SK-N-SH (cell line): ENCODE data around the gene FXYD7. TPM values are rescaled to one million over a fixed set of nuclear protein-coding genes. Genes with fewer than 3 reads are reported as not detected.

ENCODE experiments used
- CTCF ChIA-PET: fragments of 300-600, 350-600 bp; formaldehyde crosslinking; extraction: SDS; loops from one replicate; lab custom pipeline; 2021; lab: Yijun Ruan, JAX
- POLR2A ChIA-PET: fragments of 350-600 bp; sonication (Branson Sonifier 250); formaldehyde crosslinking; extraction: SDS; loops from one replicate; lab custom pipeline; 2020; ENCODE audit warnings: antibody characterized with exemption, inconsistent platforms; lab: Yijun Ruan, JAX
- DNase-seq: peaks from one replicate; pipeline ENCODE4 v3.0.0; 2012
- H2AFZ ChIP-seq: fragments of 200-600 bp; sonication (generic); 2 replicates; pipeline ENCODE4 v1.8.1; 2016; ENCODE audit warnings: antibody characterized with exemption, mild to moderate bottlenecking, low read depth
- H3F3A ChIP-seq: fragments of 200-600 bp; sonication (generic); replicated peaks from 2 replicates; pipeline ENCODE3; 2016; ENCODE audit warnings: antibody characterized with exemption, mild to moderate bottlenecking; ENCODE audit not compliant: insufficient read depth
- H3K27ac ChIP-seq, 2 experiments: fragments of 200-500 bp in 1 of 2; fragments of 200-600 bp in 1 of 2; sonication (Bioruptor generic) in 1 of 2; sonication (generic), shearing (Covaris generic) in 1 of 2; 2 replicates each; pipeline versions ENCODE4 v1.5.1 to v1.6.1; 2014 to 2016; ENCODE audit warnings: low read depth in 2 of 2, inconsistent platforms in 1 of 2, low read length in 1 of 2, mild to moderate bottlenecking in 1 of 2, mixed read lengths in 1 of 2
- H3K27me3 ChIP-seq: fragments of 200-600 bp; sonication (generic), shearing (Covaris generic); 2 replicates; pipeline ENCODE4 v1.6.1; 2016; ENCODE audit warnings: mixed run types; ENCODE audit not compliant: insufficient read depth
- H3K36me3 ChIP-seq, 2 experiments: fragments of 200-500 bp in 1 of 2; fragments of 200-600 bp in 1 of 2; sonication (Bioruptor generic) in 1 of 2; sonication (generic) in 1 of 2; replicated peaks in 1 of 2; 2 replicates each; pipeline versions ENCODE3 to v1.5.1; 2014 to 2016; ENCODE audit warnings: low read length in 1 of 2, mild to moderate bottlenecking in 1 of 2; ENCODE audit not compliant: insufficient read depth in 2 of 2, control insufficient read depth in 1 of 2
- H3K4me1 ChIP-seq, 2 experiments: fragments of 200-500 bp in 1 of 2; fragments of 200-600 bp in 1 of 2; sonication (Bioruptor generic) in 1 of 2; sonication (generic), shearing (Covaris generic) in 1 of 2; 2 replicates each; pipeline versions ENCODE4 v1.5.1 to v1.6.1; 2014 to 2016; ENCODE audit warnings: low read depth in 1 of 2, low read length in 1 of 2, mixed run types in 1 of 2; ENCODE audit not compliant: insufficient read depth in 2 of 2, control insufficient read depth in 1 of 2
- H3K4me2 ChIP-seq: fragments of 200-600 bp; sonication (generic), shearing (Covaris generic); 2 replicates; pipeline ENCODE4 v1.6.1; 2017; ENCODE audit warnings: mixed run types
- H3K4me3 ChIP-seq, 2 experiments: fragments of 200-500 bp in 1 of 2; fragments of 200-600 bp in 1 of 2; sonication (Bioruptor generic) in 1 of 2; sonication (generic), shearing (Covaris generic) in 1 of 2; 2 replicates each; pipeline versions ENCODE4 v1.5.1 to v1.8.1; 2014 to 2016; ENCODE audit warnings: low read depth in 2 of 2, inconsistent platforms in 1 of 2, low read length in 1 of 2, mild to moderate bottlenecking in 1 of 2, mixed read lengths in 1 of 2, moderate library complexity in 1 of 2
- H3K79me2 ChIP-seq: fragments of 200-600 bp; sonication (generic); 2 replicates; pipeline ENCODE4 v1.8.1; 2017; ENCODE audit warnings: mild to moderate bottlenecking; ENCODE audit not compliant: insufficient read depth
- H3K9ac ChIP-seq: fragments of 200-600 bp; sonication (generic); 2 replicates; pipeline ENCODE4 v1.6.1; 2017; ENCODE audit warnings: mixed run types
- H3K9me2 ChIP-seq: fragments of 200-600 bp; sonication (generic); 2 replicates; pipeline ENCODE4 v1.6.1; 2017; ENCODE audit warnings: mixed run types
- H3K9me3 ChIP-seq: fragments of 200-600 bp; sonication (generic); 2 replicates; pipeline ENCODE4 v1.6.1; 2017; ENCODE audit warnings: mixed run types, mild to moderate bottlenecking, moderate library complexity
- H4K20me1 ChIP-seq: fragments of 200-600 bp; sonication (generic); 2 replicates; pipeline ENCODE4 v1.6.1; 2017; ENCODE audit warnings: mild to moderate bottlenecking, mixed run types; ENCODE audit not compliant: insufficient read depth
- CHD2 ChIP-seq: fragments of 150-350 bp; IDR thresholded peaks from 2 replicates; pipeline ENCODE4 v1.6.1; 2018; ENCODE audit warnings: low read length; ENCODE audit not compliant: partially characterized antibody
- EP300 ChIP-seq, 2 experiments: IDR thresholded peaks; 2 replicates each; pipeline versions ENCODE4 v1.4.0 to v1.6.1; 2012; ENCODE audit warnings: borderline replicate concordance in 1 of 2, low read depth in 1 of 2, low read length in 1 of 2
- EZH2phosphoT487 ChIP-seq: fragments of 200-600 bp; sonication (generic); IDR thresholded peaks from 2 replicates; pipeline ENCODE4 v1.6.1; 2017; ENCODE audit warnings: low read depth, mixed run types, mild to moderate bottlenecking, antibody characterized with exemption, moderate library complexity, borderline replicate concordance
- FOSL2 ChIP-seq: IDR thresholded peaks from 2 replicates; pipeline ENCODE4 v1.4.0; 2012; ENCODE audit warnings: low read depth, mild to moderate bottlenecking, moderate library complexity, borderline replicate concordance
- FOXM1 ChIP-seq: IDR thresholded peaks from 2 replicates; pipeline ENCODE4 v1.4.0; 2012; ENCODE audit warnings: low read depth, mild to moderate bottlenecking
- GABPA ChIP-seq: IDR thresholded peaks from 2 replicates; pipeline ENCODE4 v1.4.0; 2012; ENCODE audit warnings: low read depth, mild to moderate bottlenecking
- JUND ChIP-seq: IDR thresholded peaks from 2 replicates; pipeline ENCODE4 v1.4.0; 2012
- MEF2A ChIP-seq: IDR thresholded peaks from 2 replicates; pipeline ENCODE4 v1.4.0; 2012; ENCODE audit warnings: low read depth, borderline replicate concordance
- NFIC ChIP-seq: IDR thresholded peaks from 2 replicates; pipeline ENCODE4 v1.4.0; 2012; ENCODE audit warnings: borderline replicate concordance
- NRF1 ChIP-seq: IDR thresholded peaks from 2 replicates; pipeline ENCODE4 v1.6.1; 2012; ENCODE audit warnings: low read depth, mild to moderate bottlenecking, low read length
- POLR2AphosphoS5 ChIP-seq: IDR thresholded peaks from 2 replicates; pipeline ENCODE4 v1.6.1; 2012; ENCODE audit warnings: low read depth, low read length
- RCOR1 ChIP-seq: fragments of 150-350 bp; IDR thresholded peaks from 2 replicates; pipeline ENCODE4 v1.6.1; 2017; ENCODE audit warnings: antibody characterized with exemption, low read length
- REST ChIP-seq: IDR thresholded peaks from 2 replicates; pipeline ENCODE4 v1.6.1; 2012; ENCODE audit warnings: mild to moderate bottlenecking, low read depth, low read length, moderate library complexity
- RFX5 ChIP-seq: IDR thresholded peaks from 2 replicates; pipeline ENCODE4 v1.6.1; 2012; ENCODE audit warnings: mild to moderate bottlenecking, improper control_type of control experiment, low read length
- RXRA ChIP-seq: IDR thresholded peaks from 2 replicates; pipeline ENCODE4 v1.4.0; 2012; ENCODE audit warnings: low read depth, mild to moderate bottlenecking, borderline replicate concordance
- SIN3A ChIP-seq: IDR thresholded peaks from 2 replicates; pipeline ENCODE4 v1.6.1; 2012; ENCODE audit warnings: low read depth, mild to moderate bottlenecking, low read length, moderate library complexity, borderline replicate concordance
- TCF12 ChIP-seq: IDR thresholded peaks from 2 replicates; pipeline ENCODE4 v1.4.0; 2012
- TEAD4 ChIP-seq: IDR thresholded peaks from 2 replicates; pipeline ENCODE4 v1.4.0; 2012; ENCODE audit warnings: mild to moderate bottlenecking, borderline replicate concordance; ENCODE audit not compliant: insufficient read depth
- WGBS: methylation state at CpG from one replicate; pipeline ENCODE4 v1.1.6; 2017; ENCODE audit warnings: low lambda C conversion rate; 5-methylcytosine and 5-hydroxymethylcytosine counted together
- polyA plus RNA-seq, 3 experiments: library from polyadenylated mRNA; depleted of rRNA; stranded (reverse); fragments of >200 nt; gene quantifications; 2 replicates each; pipeline ENCODE4 v1.2.3, GENCODE V29; 2012
- TF ChIP-seq, protein P1 (sequence below): IDR thresholded peaks from 2 replicates; pipeline ENCODE4; 2012
- TF ChIP-seq, protein P2 (sequence below): fragments of 150-350 bp; IDR thresholded peaks from 2 replicates; pipeline ENCODE4 v1.6.1; 2017; ENCODE audit warnings: antibody characterized with exemption, low read length, low read depth, borderline replicate concordance

The FXYD7 gene
- polyA plus RNA-seq, 1 of the 3 experiments (the other 2 are of a cell fraction), result 0.44 TPM

- no peaks in the 10 kb centered on the region for H3F3A ChIP-seq
- peaks cover 0 to 8% of the 10 kb centered on the region in 2 experiments; a peak in 1 of 4 replicates for H3K4me1 ChIP-seq
- no peaks in the 10 kb centered on the region; the same call in 1 of the 2 replicates for H3K27me3 ChIP-seq
- H3K36me3 ChIP-seq, result no peaks in the 10 kb centered on the region
- H4K20me1 ChIP-seq, result no peaks in the 10 kb centered on the region
- POLR2A ChIA-PET, result no interaction called here
- no peaks in the 10 kb centered on the region for H3K9me2 ChIP-seq
- CTCF ChIA-PET, result interaction anchor here (1.0 kb wide), 1 partner anchor 24 kb away, joined by 3 read pairs; no protein-coding TSS in a partner anchor
- no peak overlapping the region for H3K27ac ChIP-seq
- H3K9ac ChIP-seq, result no peak overlapping the region
- H3K79me2 ChIP-seq, result no peaks in the 10 kb centered on the region
- no peak overlapping the region for H3K4me2 ChIP-seq
- 81% methylated on average over 10 of the region's 15 CpGs for WGBS
- no peak overlapping the region for H3K4me3 ChIP-seq
- DNase-seq, result no peak
- TF ChIP-seq FOXM1 (no peak), JUND (no peak), CHD2 (no peak), RCOR1 (no peak), NFIC (no peak), TEAD4 (no peak), MEF2A (no peak), NRF1 (no peak), RFX5 (no peak), REST (no peak), GABPA (no peak), FOSL2 (no peak), TCF12 (no peak), POLR2AphosphoS5 (no peak), EZH2phosphoT487 (no peak), SIN3A (no peak), RXRA (no peak), EP300 (IDR thresholded peaks at IDR 0.05; ENCODE audit: borderline replicate concordance in 1 of 2, low read depth in 1 of 2, low read length in 1 of 2) (no peak)
- TF ChIP-seq, protein P1, sequence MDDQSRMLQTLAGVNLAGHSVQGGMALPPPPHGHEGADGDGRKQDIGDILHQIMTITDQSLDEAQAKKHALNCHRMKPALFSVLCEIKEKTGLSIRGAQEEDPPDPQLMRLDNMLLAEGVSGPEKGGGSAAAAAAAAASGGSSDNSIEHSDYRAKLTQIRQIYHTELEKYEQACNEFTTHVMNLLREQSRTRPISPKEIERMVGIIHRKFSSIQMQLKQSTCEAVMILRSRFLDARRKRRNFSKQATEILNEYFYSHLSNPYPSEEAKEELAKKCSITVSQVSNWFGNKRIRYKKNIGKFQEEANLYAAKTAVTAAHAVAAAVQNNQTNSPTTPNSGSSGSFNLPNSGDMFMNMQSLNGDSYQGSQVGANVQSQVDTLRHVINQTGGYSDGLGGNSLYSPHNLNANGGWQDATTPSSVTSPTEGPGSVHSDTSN, result no peak
- TF ChIP-seq, protein P2, sequence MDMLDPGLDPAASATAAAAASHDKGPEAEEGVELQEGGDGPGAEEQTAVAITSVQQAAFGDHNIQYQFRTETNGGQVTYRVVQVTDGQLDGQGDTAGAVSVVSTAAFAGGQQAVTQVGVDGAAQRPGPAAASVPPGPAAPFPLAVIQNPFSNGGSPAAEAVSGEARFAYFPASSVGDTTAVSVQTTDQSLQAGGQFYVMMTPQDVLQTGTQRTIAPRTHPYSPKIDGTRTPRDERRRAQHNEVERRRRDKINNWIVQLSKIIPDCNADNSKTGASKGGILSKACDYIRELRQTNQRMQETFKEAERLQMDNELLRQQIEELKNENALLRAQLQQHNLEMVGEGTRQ, result no peak
- no peak overlapping the region for H2AFZ ChIP-seq
- no peaks in the 10 kb centered on the region for H3K9me3 ChIP-seq
Measured at GRCh38 chr19:35112995-35113688, 29.9 kb upstream of the FXYD7 start.
